Superior temporal gyrus (tissue), 1 donor: ENCODE results near the gene GATA2.

ENCODE experiments used
- DNase-seq: peaks from one replicate; pipeline ENCODE4 v3.0.0-alpha.2; 2016; ENCODE audit errors: extremely low spot score

Gene GATA2

DNA sequence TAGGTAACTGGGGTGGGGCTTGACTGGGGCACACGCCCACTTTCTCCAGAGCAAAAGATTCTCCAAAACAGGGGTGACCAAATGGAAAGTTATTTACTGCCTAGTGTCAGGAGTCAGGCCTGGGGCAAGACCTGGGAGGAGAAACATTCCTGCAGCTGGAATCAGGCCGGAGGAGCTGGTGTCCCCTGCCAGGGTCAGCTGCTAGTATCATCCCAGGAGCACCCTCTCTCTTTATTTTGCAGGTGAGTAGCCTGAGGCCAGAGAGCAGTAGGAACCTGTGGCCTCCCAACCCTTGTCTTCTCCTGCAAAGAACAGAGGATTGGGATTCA, 59.2 kb downstream of the GATA2 start:
- DNase-seq, result no peak

DNA sequence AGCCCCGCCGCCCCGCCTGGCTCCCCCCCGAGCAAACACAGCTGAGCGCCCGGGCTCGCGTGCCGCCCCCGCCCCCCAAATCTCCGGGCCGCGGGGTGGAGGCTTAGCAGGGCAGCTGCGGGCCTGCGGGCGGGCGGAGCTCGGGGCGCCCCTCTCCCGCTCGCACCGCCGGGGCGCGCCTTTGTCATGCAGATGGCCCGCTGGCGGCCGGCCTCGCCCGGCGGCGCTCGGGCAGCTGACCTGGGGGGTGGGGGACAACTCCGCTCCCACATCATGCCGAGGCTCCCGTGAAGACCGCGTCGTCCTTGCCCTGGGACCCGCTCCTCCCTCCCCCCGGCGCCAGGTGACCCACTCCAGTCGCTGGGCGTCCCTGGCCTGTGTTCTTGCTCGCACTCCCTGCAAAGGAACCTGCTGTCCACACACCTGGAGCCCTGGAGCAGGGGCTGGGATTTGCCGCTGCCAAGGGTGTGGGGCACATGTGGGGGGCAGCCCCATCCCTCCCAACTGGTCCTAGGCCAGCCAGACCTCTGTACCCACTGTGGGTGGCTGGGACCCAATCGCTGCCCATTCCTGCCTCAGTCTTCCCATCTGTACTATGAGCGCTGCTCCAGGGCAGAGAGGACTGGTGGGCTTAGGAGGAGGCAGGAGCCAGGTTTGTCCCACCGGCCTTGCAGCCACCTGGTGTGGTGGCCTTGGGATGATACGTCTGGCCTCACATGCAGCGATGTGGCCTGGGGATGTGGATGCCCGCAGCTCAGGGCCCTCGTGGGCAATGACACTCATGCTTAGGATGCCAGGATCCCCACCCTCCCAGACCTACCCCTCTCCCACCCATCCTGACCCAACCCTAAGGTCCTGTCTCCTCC, 59.8 kb downstream of the GATA2 start:
- DNase-seq, result no peak

DNA sequence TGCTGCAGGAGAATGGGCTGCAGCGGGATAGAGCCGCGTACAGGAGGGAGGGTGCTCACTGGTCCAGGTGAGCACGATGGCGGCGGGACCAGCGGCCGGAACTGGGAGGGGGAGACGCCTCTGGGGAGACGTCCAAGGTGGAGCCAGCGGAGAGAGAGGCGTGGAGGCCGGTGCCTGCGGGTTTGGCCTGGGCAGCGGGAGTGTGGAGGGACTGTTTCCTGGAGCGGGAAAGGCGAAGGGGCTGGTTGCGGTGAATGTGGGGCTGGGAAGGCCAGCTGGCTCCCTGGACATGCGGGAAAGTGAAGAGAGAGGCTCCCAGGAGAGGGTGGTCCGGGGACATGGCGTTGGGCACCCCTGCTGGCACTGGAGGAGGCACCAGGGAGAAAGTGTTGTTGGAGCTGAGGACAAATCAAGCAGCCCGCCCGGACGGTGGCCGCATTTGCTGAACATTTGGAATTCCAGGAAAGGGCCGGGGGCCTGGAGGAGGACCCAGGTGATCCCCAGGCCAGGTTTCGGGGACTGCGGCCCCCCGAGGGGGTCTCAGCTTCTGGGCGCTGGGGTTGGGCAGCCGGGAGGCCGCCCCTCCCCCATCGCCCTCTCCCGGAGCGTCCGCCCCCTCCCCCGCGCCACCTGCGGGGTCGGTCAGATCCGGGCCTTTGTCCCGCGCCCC, 60.6 kb downstream of the GATA2 start:
- DNase-seq, result no peak

DNA sequence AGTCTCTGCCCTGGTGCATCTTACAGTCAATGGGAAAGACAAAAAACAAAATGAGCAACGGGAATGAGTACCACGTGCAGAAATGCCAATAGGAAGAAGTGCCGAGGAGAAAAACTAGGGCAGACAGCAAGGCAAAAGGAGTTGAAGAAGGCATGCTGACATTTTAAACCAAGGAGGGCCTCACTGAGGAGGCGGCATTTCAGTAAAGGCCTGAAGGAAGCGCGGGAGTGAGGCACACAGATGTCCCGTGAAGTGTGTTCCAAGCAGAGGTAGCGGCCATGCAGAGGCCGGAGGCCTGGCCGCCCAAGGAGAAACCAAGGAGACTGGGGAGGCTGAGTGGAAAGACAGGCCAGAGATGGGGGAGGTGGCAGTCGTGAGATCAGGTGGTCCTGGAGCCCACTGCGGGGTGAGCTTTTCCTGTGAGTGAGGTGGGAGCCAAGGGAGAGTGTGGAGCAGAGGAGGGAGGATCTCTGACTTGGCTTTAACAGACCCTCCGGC, 61.1 kb downstream of the GATA2 start:
- no peak for DNase-seq

DNA sequence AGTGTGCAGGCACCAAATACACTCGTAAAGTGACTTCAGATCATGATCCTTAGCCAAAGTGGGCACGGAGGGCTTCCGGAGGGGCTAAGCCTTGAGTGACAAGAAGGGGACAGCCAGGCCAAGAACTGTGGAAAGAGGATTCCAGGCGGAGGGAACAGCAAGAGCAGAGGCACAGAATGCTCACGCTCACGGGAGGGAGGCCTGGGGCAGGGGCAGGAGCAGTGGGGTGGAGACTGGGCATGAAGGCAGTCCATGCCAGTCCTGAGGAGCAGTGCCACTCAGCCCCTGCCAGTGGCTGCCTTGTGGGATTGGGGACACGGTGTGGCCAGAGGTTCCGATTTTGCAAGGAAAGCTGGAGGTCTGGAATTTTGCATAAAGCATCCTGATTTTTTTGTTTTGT, 62.3 kb downstream of the GATA2 start:
- no peak for DNase-seq

DNA sequence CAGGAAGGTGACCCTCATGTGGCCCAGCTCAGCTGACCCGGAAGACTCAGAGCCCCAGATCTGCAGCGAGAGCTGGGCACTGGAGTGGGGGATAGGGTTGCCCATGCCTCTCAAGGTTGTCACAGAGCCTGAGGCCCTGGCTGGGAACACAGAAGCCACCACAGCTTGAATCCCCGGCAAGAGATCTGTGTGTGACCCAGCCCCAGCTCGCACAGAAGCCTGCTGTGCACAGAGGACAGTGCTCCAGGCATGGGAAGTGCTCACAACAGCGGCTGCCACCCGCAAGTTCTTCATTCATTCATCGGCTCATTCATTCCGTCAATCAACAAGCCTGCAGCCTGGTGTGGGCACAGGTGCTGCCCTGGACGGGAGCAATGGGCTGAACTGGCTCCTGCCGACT, 62.7 kb downstream of the GATA2 start:
- no peak for DNase-seq

DNA sequence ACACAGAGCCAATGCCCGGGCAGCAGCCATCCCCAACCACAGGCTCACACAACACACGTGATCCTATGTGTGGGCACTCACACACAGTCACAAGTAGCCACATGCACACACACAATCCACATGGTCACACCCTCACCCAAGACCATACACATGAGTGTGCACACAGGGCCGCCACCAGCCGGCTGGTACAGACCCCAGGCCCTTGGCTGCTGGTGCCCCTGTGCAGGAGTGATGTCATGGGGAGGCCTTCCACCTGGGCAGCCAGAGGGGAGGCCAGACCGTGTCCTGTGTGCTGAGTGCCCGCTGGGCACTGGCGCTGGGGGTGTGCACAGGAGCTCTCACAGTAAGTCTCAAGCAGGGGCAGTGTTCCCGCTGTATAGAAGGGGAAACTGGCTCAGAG, 63.2 kb downstream of the GATA2 start:
- no peak for DNase-seq
